GM19351 (cell line): ENCODE data around the gene USP46.
A peak's percentile ranks its signal among the peaks of the same experiment; 100 is the strongest.

Experiments used
- ATAC-seq: cut with Tn5 transposase; IDR thresholded peaks from one replicate; pipeline ENCODE4 v1.9.1; 2021; ENCODE audit warnings: mild to moderate bottlenecking, moderate library complexity; ENCODE audit not compliant: unreplicated experiment

Gene USP46

GRCh38 chr4:52576961-52577623, 82.0 kb downstream of the USP46 start:
- ATAC-seq = no peak

DNA sequence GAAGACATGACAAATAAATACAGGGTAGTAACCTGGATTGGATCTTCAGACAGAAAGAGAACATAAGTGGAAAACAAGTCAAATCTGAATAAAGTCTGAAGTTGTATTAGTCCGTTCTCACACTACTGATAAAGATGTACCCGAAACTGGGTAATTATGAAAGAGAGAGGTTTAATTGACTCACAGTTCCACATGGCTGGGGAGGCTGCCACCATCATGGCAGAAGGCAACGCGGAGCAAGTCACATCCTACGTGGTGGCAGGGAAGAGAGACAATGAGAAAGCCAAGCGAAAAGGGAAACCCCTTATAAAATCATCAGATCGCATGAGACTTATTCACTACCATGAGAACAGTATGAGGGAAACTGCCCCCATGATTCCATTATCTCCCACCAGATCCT, 82.8 kb downstream of the USP46 start:
- ATAC-seq = no peak

DNA sequence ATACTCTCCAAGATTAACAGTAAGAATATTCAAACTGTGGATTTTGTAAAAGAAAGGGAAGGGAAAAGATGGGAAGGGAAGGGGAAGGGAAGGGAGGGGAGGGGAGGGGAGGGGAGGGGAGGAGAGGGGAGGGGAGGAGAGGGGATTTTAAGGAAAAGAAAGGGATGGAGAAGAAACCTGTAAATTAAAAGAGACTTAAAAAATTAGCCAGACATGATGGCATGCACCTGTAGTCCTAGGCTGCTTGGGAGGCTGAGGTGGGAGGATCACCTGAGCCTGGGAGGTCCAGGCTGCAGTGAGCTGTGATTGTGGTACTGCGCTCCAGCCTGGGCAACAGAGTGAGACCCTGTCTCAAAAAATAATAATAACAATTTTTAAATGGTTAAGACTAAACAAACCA, 83.7 kb downstream of the USP46 start:
- no peak for ATAC-seq

GRCh38 chr4:52574036-52574435, 85.1 kb downstream of the USP46 start:
- no peak for ATAC-seq

DNA sequence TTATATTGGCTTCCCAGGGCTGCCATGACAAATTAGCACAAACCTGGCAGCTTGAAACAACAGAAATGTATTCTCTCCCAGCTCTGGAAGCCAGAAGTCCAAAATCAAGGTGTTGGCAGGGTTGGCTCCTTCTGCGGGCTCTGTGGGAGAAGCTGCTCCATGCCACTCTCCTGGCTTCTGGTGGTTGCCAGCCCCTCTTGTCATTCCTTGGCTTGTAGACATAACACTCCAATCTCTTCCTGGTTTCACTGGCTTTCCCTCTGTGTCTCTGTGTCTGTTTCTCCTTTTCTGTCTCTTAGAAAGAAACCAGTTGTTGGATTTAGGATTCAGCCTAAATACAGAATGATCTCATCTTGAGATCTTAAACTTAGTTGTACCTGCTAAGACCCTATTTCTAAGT, 85.5 kb downstream of the USP46 start:
- no peak for ATAC-seq

DNA sequence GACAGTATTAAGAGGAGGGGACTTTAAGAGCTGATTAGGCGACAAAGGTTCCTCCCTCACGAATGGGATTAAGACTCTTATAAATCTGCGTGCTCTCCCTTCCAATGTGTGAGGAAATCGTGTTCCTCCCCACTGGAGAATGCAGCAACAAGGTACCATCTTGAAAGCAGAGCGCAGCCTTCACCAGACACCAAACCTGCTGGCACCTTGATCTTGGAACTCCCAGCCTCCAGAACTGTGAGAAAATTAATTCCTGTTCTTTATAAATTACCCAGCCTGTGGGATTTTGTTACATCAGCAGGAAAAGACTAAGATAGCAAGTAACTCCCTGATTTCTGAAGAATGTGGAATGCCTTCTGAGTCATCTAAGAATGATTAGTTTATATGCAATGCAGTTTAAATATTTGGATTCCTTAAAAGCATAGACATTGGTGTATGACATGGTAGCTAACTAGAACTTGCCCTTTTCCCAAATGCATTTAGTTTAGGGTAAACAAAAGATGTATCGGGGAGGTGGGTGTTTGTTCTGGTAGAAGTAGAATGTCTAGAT, 86.1 kb downstream of the USP46 start:
- no peak for ATAC-seq

GRCh38 chr4:52568351-52568750, 90.8 kb downstream of the USP46 start:
- ATAC-seq = no peak

GRCh38 chr4:52566136-52567031, 92.7 kb downstream of the USP46 start:
- no peak for ATAC-seq

- no peak for ATAC-seq
Observed at GRCh38 chr4:52560844-52561280, 98.2 kb downstream of the USP46 start.

DNA sequence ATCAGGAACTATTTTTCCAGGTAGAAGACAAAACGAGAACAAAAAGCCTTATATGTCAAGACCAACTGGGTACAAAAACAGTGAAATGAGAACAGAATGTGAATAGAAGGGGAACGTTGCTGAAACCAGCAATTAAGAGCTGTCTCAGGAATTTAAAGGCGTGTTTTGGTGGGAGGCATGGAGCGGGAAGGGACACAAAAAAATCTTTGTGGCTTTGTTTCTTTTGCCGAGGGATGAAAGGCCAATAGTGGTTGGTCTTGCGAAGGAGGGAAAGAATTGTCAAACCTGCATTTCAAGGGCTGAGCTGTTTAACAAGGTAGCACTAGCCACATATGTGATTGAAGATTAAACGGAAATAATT, 103.8 kb downstream of the USP46 start:
- no peak for ATAC-seq

DNA sequence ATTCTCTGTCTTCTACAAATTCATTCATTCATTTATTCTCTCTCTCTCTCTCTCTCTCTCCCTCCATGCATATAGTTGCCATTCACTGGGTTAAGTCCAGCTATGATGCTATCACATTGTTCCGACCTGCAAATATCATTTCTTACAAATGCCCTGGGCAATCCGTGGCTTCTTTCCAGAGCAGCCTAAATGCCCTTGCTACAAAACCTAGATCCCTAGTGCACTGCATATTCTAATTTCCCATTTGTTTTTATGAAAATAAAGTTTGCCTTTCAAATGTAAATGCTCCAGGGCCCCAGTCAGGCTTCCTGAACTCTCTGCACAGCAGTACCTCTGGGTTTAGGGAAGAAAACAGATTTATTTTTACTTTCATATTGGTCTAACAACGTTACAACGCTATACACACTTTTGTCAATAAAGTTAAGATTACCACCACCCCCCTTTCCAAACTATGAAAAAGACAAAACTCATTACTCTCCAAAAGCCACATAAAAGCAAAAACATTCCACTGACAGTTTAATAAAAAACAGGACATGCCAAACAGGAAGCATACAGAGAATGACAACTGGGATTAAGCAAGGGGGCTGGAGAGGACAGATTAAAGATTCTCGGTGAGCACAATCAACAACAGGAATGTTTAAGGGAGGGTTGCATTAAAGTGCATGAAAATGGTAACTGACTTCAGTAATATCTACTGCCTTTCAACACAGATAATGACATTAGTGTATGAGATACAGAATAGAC, 104.3 kb downstream of the USP46 start:
- ATAC-seq = no peak

GRCh38 chr4:52552778-52553177, 106.3 kb downstream of the USP46 start:
- no peak for ATAC-seq

DNA sequence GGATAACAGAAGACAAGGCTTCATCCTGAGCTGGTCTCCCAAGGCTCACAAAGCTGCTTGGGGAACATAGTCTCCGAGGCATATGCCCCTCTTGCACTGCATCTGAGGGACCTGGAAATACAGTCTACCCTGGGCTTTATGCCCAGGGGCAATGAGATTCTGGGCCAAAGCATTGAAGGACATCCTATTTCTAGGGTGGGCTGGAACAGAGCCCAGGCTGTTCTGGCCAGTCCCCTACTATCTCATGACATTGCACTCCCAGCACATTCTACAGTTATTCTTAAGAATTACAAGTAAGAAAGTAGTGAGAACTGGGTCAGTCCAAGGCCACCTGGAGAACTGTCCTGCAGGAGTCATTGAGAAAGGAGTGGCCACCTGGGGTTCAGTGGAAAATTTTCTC, 107.6 kb downstream of the USP46 start:
- ATAC-seq = no peak

DNA sequence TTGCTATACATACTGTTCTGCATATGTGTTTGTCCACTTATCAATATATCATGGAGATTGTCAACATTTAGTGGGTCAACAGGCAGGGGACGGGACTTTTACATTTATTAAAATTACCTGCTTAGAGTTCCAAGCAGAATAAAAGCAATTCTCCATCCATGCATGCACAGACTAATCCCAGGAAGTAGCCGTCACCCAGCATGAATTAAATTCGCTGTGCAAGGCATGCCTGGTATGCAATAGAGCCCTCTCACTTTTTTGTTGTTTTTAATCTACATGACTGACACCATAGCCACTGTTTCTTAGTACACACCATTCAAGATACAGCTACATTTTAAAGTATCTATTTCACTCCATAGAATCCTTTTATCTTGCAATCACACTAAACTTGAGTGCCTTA, 108.9 kb downstream of the USP46 start:
- no peak for ATAC-seq

- no peak for ATAC-seq
Observed at GRCh38 chr4:52548818-52549570, 110.1 kb downstream of the USP46 start.

- ATAC-seq = no peak
Observed at GRCh38 chr4:52546449-52546848, 112.7 kb downstream of the USP46 start.

GRCh38 chr4:52545099-52546069, 113.7 kb downstream of the USP46 start:
- ATAC-seq = peak; percentile 97
